ENCODE data around the gene SLC47A1.

- TF ChIP-seq, protein P1, sequence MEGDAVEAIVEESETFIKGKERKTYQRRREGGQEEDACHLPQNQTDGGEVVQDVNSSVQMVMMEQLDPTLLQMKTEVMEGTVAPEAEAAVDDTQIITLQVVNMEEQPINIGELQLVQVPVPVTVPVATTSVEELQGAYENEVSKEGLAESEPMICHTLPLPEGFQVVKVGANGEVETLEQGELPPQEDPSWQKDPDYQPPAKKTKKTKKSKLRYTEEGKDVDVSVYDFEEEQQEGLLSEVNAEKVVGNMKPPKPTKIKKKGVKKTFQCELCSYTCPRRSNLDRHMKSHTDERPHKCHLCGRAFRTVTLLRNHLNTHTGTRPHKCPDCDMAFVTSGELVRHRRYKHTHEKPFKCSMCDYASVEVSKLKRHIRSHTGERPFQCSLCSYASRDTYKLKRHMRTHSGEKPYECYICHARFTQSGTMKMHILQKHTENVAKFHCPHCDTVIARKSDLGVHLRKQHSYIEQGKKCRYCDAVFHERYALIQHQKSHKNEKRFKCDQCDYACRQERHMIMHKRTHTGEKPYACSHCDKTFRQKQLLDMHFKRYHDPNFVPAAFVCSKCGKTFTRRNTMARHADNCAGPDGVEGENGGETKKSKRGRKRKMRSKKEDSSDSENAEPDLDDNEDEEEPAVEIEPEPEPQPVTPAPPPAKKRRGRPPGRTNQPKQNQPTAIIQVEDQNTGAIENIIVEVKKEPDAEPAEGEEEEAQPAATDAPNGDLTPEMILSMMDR (IDR thresholded peaks at IDR 0.05; ENCODE audit: low read depth, low read length), result no peak
- no peak for TF ChIP-seq POLR2A (IDR thresholded peaks at IDR 0.05; ENCODE audit: extremely low read depth, insufficient read length)
- TF ChIP-seq, protein P2, sequence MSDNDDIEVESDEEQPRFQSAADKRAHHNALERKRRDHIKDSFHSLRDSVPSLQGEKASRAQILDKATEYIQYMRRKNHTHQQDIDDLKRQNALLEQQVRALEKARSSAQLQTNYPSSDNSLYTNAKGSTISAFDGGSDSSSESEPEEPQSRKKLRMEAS (IDR thresholded peaks at IDR 0.05; ENCODE audit: low read depth, low read length), result no peak
- no peak for TF ChIP-seq MYC (IDR thresholded peaks at IDR 0.05; ENCODE audit: low read depth, low read length)
Observed at GRCh38 chr17:19568016-19568350, 34.3 kb downstream of the SLC47A1 start.

Measured in NB4 (cell line).